Activated B cell treated with CpG ODN at 0.5 μM for 24 hours (primary cell): Measurements from ENCODE around the gene PTH1R. TPM values are rescaled to one million over a fixed set of nuclear protein-coding genes. Genes with fewer than 3 reads are reported as not detected.

Experiments
- ATAC-seq: fragments of 200-7000 bp; cut with Tn5 transposase; one replicate; pipeline ENCODE4 v1.10.0; 2021; ENCODE audit warnings: low read depth, mild to moderate bottlenecking, moderate library complexity
- CTCF ChIA-PET: fragments of 350-600 bp; sonication (Branson Sonifier 250); formaldehyde crosslinking; loops from one replicate; lab custom pipeline; 2021; ENCODE audit warnings: antibody characterized with exemption; lab: Charles Lee
- POLR2A ChIA-PET: fragments of 350-600 bp; sonication (Branson Sonifier 250); formaldehyde crosslinking; loops from one replicate; lab custom pipeline; 2021; ENCODE audit warnings: antibody characterized with exemption; lab: Charles Lee
- DNase-seq: peaks from one replicate; pipeline ENCODE4 v3.0.0; 2022
- H3K27ac Mint-ChIP-seq: one replicate; pipeline ENCODE4 v1.8.0; 2020; ENCODE audit warnings: mixed read lengths
- H3K27me3 Mint-ChIP-seq: one replicate; pipeline ENCODE4 v1.8.0; 2021; ENCODE audit warnings: mixed read lengths
- H3K36me3 Mint-ChIP-seq: one replicate; pipeline ENCODE4 v1.8.0; 2021; ENCODE audit warnings: low read depth, mixed read lengths
- H3K4me1 Mint-ChIP-seq: one replicate; pipeline ENCODE4 v1.8.0; 2021; ENCODE audit warnings: mixed read lengths
- H3K4me3 Mint-ChIP-seq: one replicate; pipeline ENCODE4 v1.8.0; 2020; ENCODE audit warnings: mild to moderate bottlenecking, mixed read lengths
- H3K9me3 Mint-ChIP-seq: one replicate; pipeline ENCODE4 v1.8.0; 2020; ENCODE audit warnings: mixed read lengths
- CTCF ChIP-seq: fragments of 200-600 bp; IDR thresholded peaks from one replicate; pipeline ENCODE4 v1.8.0; 2022; ENCODE audit warnings: antibody characterized with exemption, mild to moderate bottlenecking
- intact Hi-C: fragments of 100-400 bp; cut with micrococcal nuclease; formaldehyde crosslinking; loops from one replicate; pipeline ENCODE4 v1.15.1; 2024
- total RNA-seq: library from RNA; stranded (reverse); gene quantifications from 2 replicates; pipeline ENCODE4 v1.2.3, GENCODE V29; 2022

PTH1R gene
- total RNA-seq, 1 donor from 2014 or later: not detected

- Mint-ChIP-seq H3K4me3 (peak overlapping the region; percentile 50), H3K27ac (peak overlapping the region; percentile 93), H3K4me1 (peaks cover 93% of the 10 kb centered on the region), H3K27me3 (no peaks in the 10 kb centered on the region), H3K9me3 (peaks cover 4% of the 10 kb centered on the region), H3K36me3 (peaks cover 28% of the 10 kb centered on the region)
- CTCF ChIA-PET: interaction anchor here (1.2 to 3.1 kb wide), 2 partner anchors 53 to 69 kb away, joined by 4 to 13 read pairs; no protein-coding TSS in a partner anchor
- ATAC-seq (no peak), DNase-seq (no peak)
- no peak for TF ChIP-seq CTCF
- intact Hi-C loops: loop anchor here (2.0 to 5.0 kb wide), 3 partner anchors 233 to 395 kb away; partner anchors contain the start of genes KIF9, KLHL18 and SETD2
- POLR2A ChIA-PET: interaction anchor here (0.5 to 15.6 kb wide), 7 partner anchors 20 to 104 kb away, joined by 3 to 189 read pairs (median 4); partner anchors contain the start of genes CCDC12 and NBEAL2
Measured at GRCh38 chr3:46929324-46929723, 51.8 kb downstream of the PTH1R start.

- Mint-ChIP-seq H3K36me3 (peaks cover 25% of the 10 kb centered on the region), H3K4me1 (peaks cover 94% of the 10 kb centered on the region), H3K9me3 (peaks cover 4% of the 10 kb centered on the region), H3K27me3 (no peaks in the 10 kb centered on the region), H3K4me3 (peak overlapping the region; percentile 55), H3K27ac (peak overlapping the region; percentile 93)
- CTCF ChIA-PET: interaction anchor here (0.7 to 3.1 kb wide), 6 partner anchors 10 to 68 kb away, joined by 3 to 13 read pairs (median 4); no protein-coding TSS in a partner anchor
- intact Hi-C loops: no loop called here
- ATAC-seq: no peak
- DNase-seq: no peak
- no peak for TF ChIP-seq CTCF
- POLR2A ChIA-PET: interaction anchor here (0.5 to 15.6 kb wide), 12 partner anchors 8 to 616 kb away, joined by 3 to 189 read pairs (median 4); partner anchors contain the start of genes CCDC12 and NBEAL2
Measured at GRCh38 chr3:46930166-46930944, 52.8 kb downstream of the PTH1R start.

- ATAC-seq: peak; percentile 19
- CTCF ChIA-PET: interaction anchor here (0.7 to 3.1 kb wide), 5 partner anchors 9 to 67 kb away, joined by 3 to 13 read pairs (median 4); no protein-coding TSS in a partner anchor
- peaks cover 4% of the 10 kb centered on the region for H3K9me3 Mint-ChIP-seq
- no peak for TF ChIP-seq CTCF
- H3K27ac Mint-ChIP-seq: peak overlapping the region; percentile 93
- peaks cover 26% of the 10 kb centered on the region for H3K36me3 Mint-ChIP-seq
- H3K27me3 Mint-ChIP-seq: no peaks in the 10 kb centered on the region
- intact Hi-C loops: loop anchor here (1.0 kb wide), 1 partner anchor 41 kb away; no protein-coding TSS in a partner anchor
- H3K4me3 Mint-ChIP-seq: peak overlapping the region; percentile 47
- DNase-seq: no peak
- POLR2A ChIA-PET: interaction anchor here (1.1 to 15.6 kb wide), 8 partner anchors 8 to 46 kb away, joined by 3 to 189 read pairs (median 6); partner anchors contain the start of genes CCDC12 and NBEAL2
- H3K4me1 Mint-ChIP-seq: peaks cover 94% of the 10 kb centered on the region
Measured at GRCh38 chr3:46930945-46931403, 53.5 kb downstream of the PTH1R start.

- intact Hi-C loops: loop anchor here (1.0 kb wide), 1 partner anchor 41 kb away; no protein-coding TSS in a partner anchor
- POLR2A ChIA-PET: interaction anchor here (1.1 to 15.6 kb wide), 9 partner anchors 7 to 45 kb away, joined by 3 to 189 read pairs (median 5); partner anchors contain the start of genes CCDC12 and NBEAL2
- CTCF ChIA-PET: interaction anchor here (1.3 to 3.1 kb wide), 5 partner anchors 8 to 66 kb away, joined by 3 to 13 read pairs (median 4); no protein-coding TSS in a partner anchor
- ATAC-seq (no peak), DNase-seq (no peak)
- peak overlapping the region; percentile 47 for H3K4me3 Mint-ChIP-seq
- H3K9me3 Mint-ChIP-seq: peaks cover 4% of the 10 kb centered on the region
- peaks cover 94% of the 10 kb centered on the region for H3K4me1 Mint-ChIP-seq
- TF ChIP-seq CTCF: no peak
- peaks cover 32% of the 10 kb centered on the region for H3K36me3 Mint-ChIP-seq
- H3K27me3 Mint-ChIP-seq: no peaks in the 10 kb centered on the region
- H3K27ac Mint-ChIP-seq: peak overlapping the region; percentile 93
Measured at GRCh38 chr3:46931631-46932331, 54.3 kb downstream of the PTH1R start.
